ENCODE results near the gene INHBE.
"Not testable (repeated sequence)": the region's sequence is repeated elsewhere in the genome, so short reads cannot be mapped to it uniquely, and the experiment has no call there.

The INHBE gene

DNA sequence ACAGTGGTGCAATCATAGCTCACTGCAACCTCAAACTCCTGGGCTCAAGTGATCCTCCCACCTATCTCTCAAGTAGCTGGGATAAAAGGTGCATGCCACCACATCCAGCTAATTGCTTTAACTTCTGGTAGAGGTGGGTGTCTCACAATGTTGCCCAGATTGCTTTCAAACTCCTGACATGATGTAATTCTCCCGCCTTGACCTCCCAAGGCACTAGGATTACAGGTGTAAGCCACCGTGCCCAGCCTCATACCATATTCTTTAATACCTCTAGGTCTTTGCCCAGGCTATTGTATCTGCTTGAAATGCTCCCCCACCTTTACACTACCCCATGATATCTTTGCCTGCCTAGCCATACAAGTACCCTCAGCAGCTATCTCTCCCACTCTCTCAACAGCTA lies 35.6 kb upstream of the INHBE start:
- TF ChIP-seq, protein P1, sequence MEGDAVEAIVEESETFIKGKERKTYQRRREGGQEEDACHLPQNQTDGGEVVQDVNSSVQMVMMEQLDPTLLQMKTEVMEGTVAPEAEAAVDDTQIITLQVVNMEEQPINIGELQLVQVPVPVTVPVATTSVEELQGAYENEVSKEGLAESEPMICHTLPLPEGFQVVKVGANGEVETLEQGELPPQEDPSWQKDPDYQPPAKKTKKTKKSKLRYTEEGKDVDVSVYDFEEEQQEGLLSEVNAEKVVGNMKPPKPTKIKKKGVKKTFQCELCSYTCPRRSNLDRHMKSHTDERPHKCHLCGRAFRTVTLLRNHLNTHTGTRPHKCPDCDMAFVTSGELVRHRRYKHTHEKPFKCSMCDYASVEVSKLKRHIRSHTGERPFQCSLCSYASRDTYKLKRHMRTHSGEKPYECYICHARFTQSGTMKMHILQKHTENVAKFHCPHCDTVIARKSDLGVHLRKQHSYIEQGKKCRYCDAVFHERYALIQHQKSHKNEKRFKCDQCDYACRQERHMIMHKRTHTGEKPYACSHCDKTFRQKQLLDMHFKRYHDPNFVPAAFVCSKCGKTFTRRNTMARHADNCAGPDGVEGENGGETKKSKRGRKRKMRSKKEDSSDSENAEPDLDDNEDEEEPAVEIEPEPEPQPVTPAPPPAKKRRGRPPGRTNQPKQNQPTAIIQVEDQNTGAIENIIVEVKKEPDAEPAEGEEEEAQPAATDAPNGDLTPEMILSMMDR (IDR thresholded peaks at IDR 0.05; ENCODE audit: low read depth, low read length, missing control alignments): no peak
- in situ Hi-C loops (cut with HindIII; ENCODE audit: low sequenced_read_pairs): no loop called here
- no peak overlapping the region for H3K4me3 ChIP-seq (ENCODE audit: low read depth, low read length)
- no peak for DNase-seq (ENCODE audit: low read depth)

DNA sequence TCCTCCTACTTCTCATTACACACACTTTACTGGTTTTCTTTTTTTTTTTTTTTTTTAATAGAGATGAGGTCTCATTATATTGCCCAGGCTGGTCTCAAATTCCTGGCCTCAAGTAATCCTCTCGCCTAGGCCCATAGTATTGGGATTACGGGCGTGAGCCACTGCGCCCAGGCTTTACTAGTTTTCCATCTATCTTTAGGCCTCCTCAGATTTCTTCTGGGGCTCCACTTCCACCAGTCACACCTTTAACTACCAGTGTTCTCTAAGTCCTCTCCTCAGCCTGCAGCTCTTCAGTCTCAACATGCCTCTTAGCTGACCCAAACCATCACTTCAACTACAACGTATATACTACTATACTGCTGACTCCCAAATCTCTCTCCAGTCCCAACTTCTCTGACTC lies 34.6 kb upstream of the INHBE start:
- in situ Hi-C loops (cut with HindIII; ENCODE audit: low sequenced_read_pairs): no loop called here
- DNase-seq (ENCODE audit: low read depth): no peak
- TF ChIP-seq, protein P1 (IDR thresholded peaks at IDR 0.05; ENCODE audit: low read depth, low read length, missing control alignments): no peak
- no peak overlapping the region for H3K4me3 ChIP-seq (ENCODE audit: low read depth, low read length)

DNA sequence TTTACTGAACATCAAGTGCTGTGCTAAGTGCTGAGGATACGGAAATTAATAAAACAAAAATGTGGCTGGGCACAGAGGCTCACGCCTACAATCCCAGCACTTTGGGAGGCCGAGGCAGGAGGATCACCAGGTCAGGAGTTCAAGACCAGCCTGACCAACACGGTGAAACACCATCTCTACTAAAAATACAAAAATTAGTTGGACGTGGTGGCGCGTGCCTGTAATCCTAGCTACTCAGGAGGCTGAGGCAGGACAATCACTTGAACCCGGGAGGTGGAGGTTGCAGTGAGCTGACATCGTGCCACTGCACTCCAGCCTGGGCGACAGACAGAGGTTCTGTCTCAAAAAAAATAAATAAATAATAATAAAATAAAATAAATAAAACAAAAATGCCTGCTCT lies 28.2 kb upstream of the INHBE start:
- in situ Hi-C loops (cut with HindIII; ENCODE audit: low sequenced_read_pairs); H3K4me3 ChIP-seq (ENCODE audit: low read depth, low read length); DNase-seq (ENCODE audit: low read depth): not testable (repeated sequence)

DNA sequence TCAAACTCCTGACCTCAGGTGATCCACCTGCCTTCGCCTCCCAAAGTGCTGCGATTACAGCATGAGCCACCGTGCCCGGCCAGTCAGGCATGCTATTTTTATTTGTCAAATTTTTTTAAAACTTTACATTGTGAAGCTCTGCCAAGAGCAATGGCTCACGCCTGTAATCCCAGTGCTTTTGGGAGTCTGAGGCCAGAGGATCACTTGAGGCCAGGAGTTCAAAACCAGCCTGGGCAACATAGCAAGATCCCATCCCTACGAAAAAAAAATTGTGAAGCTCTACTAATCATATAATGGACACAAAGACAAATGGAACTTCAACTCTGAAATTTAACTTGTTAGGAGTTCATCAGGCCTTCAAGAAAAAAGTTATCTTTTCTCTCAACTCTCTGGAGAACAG lies 26.1 kb upstream of the INHBE start:
- H3K4me3 ChIP-seq (ENCODE audit: low read depth, low read length): no peak overlapping the region
- in situ Hi-C loops (cut with HindIII; ENCODE audit: low sequenced_read_pairs): no loop called here
- no peak for DNase-seq (ENCODE audit: low read depth)
- TF ChIP-seq, protein P1 (IDR thresholded peaks at IDR 0.05; ENCODE audit: low read depth, low read length, missing control alignments): no peak

DNA sequence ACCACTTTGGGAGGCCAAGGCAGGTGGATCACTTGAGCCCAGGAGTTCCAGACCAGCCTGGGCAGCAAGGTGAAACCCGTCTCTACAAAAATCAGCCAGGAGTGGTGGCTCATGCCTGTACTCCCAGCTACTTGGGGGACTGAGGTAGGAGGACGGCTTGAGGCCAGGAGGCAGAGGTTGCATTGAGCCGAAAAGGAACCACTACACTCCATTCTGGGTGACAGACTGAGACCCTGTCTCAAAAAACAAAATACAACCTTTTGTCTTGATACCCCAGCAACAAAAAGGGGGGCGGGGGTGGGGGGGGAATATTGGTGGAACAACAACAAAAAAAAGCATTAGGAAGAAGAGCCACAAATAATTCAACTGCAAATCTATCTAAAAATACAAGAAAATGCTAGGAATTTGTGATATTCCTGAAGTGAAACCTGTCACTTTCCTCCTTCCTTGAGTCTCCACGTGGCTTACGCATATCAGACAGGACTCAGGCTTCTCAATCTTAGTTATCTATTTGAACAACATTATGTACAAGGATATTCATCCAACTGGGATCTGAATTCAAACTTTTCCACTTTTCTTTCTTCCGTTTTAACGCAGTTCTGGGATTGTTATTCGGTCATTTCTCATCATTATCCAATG lies 25.5 kb upstream of the INHBE start:
- TF ChIP-seq, protein P1 (IDR thresholded peaks at IDR 0.05; ENCODE audit: low read depth, low read length, missing control alignments): no peak
- no peak for DNase-seq (ENCODE audit: low read depth)
- in situ Hi-C loops (cut with HindIII; ENCODE audit: low sequenced_read_pairs): no loop called here
- peak overlapping the region; percentile 54 for H3K4me3 ChIP-seq (ENCODE audit: low read depth, low read length)

DNA sequence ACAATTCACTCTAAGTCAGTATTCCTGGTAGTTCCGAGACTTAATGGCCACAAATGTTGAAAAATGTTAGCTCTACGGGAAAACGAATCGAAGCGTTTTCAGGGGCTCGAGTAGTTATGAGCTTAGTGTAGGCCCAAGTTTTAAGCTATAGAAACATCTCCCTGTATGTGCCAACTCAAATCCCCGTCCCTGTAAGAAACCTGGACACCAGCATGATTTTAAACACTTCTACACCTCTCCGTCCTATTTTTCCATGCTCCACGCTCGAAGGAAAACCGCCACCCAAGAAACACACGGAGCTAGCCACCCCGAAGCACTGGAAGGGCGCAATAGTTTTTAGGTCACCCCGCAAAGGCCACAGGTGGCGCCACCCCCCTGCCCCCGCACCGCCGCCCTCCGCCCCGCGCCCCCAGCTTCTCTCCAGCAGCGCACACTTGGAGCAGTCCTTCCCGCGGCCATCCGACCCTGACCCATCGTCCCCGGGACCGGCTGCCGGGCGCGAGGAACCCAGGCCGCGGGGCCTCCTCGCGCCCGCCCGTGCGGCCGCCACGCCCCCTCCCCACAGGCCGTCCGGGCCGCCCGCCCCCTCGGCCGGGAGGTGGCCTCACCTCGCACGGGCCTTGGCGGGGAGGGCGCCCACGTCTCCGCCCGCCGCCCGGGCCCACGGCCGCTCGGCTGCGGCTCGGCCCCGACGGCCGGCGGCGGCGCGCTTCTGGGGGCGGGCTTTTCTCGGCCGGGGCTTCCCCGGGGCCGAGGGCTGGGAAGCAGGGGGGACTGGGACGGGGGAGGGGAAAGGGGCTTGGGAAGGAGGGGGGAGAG lies 24.8 kb upstream of the INHBE start:
- H3K4me3 ChIP-seq (ENCODE audit: low read depth, low read length): peak overlapping the region; percentile 54
- in situ Hi-C loops (cut with HindIII; ENCODE audit: low sequenced_read_pairs): no loop called here
- DNase-seq (ENCODE audit: low read depth): no peak
- TF ChIP-seq, protein P1 (IDR thresholded peaks at IDR 0.05; ENCODE audit: low read depth, low read length, missing control alignments): no peak

DNA sequence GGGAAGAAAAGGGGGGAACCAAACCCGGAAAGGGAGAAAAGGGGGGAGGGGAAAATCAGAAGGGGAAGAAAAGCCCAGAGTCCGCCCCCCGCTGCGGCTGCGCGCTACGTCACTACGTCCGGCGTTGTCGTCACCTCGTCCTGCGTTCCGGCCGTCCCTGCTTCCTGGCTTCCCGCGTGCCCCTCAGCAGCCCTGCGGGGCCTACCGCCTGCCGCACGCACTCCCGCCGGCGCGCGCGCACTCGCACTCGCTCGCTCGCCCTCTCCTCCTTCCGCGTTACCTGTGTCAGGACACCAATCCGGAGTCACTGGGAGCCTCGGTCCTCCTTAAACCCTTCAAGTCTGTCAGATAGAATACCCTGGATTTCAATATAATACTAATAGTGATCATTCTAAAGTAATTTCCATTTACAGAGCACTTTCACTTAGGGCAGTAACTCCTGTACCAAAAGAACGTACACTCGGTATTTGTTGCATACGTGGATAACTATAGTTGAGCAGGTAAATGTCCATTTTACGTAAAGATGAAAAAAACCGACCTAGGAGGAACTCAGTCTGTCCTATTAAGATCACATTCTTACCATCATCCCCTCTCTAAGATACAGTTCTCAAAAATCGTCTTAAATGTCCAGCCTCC lies 24.1 kb upstream of the INHBE start, which contains the start of gene R3HDM2:
R3HDM2 (minus strand) TSS at position 113 of the 636 bp plus-strand sequence. CDS start 120,615 bp downstream, outside the sequence.
- H3K4me3 ChIP-seq (ENCODE audit: low read depth, low read length): peak within 1 kb of the TSS; percentile 54
- DNase-seq (ENCODE audit: low read depth): peak; percentile 79
- TF ChIP-seq, protein P1 (IDR thresholded peaks at IDR 0.05; ENCODE audit: low read depth, low read length, missing control alignments): no peak
- in situ Hi-C loops (cut with HindIII; ENCODE audit: low sequenced_read_pairs): no loop called here
